Subcutaneous abdominal adipose tissue (tissue), 5 donors: ENCODE results near the gene XAF1.
"Not testable (repeated sequence)": the region's sequence is repeated elsewhere in the genome, so short reads cannot be mapped to it uniquely, and the experiment has no call there.

Source experiments
- H3K27ac ChIP-seq: one replicate; pipeline ENCODE4 v1.7.0; 2013; ENCODE audit warnings: low read depth, mild to moderate bottlenecking, inconsistent platforms, low read length, moderate library complexity
- H3K27me3 ChIP-seq, 5 donors: one replicate each; pipeline ENCODE4 v1.7.0; 2013; ENCODE audit warnings: low read length in 5 of 5, inconsistent platforms in 1 of 5; ENCODE audit not compliant: control insufficient read depth in 5 of 5, insufficient read depth in 4 of 5
- H3K36me3 ChIP-seq, 5 donors: one replicate each; pipeline ENCODE4 v1.7.0; 2013; ENCODE audit warnings: low read length in 5 of 5; ENCODE audit not compliant: control insufficient read depth in 5 of 5, insufficient read depth in 5 of 5
- H3K4me1 ChIP-seq, 5 donors: one replicate each; pipeline ENCODE4 v1.7.0; 2013; ENCODE audit warnings: low read length in 5 of 5, mild to moderate bottlenecking in 3 of 5, moderate library complexity in 1 of 5; ENCODE audit not compliant: control insufficient read depth in 5 of 5, insufficient read depth in 5 of 5
- H3K4me3 ChIP-seq, 5 donors: one replicate each; pipeline ENCODE4 v1.7.0; 2013; ENCODE audit warnings: low read length in 5 of 5, low read depth in 1 of 5
- H3K9ac ChIP-seq, 5 donors: one replicate each; pipeline ENCODE4 v1.7.0; 2013; ENCODE audit warnings: low read length in 5 of 5, mild to moderate bottlenecking in 4 of 5, moderate library complexity in 3 of 5
- H3K9me3 ChIP-seq, 5 donors: one replicate each; pipeline ENCODE4 v1.7.0; 2013; ENCODE audit warnings: low read length in 5 of 5; ENCODE audit not compliant: control insufficient read depth in 5 of 5
- donor health status: healthy.
- donor health status: healthy.
- donor health status: healthy.
- donor health status: healthy.
- donor health status: healthy.

Gene XAF1

DNA sequence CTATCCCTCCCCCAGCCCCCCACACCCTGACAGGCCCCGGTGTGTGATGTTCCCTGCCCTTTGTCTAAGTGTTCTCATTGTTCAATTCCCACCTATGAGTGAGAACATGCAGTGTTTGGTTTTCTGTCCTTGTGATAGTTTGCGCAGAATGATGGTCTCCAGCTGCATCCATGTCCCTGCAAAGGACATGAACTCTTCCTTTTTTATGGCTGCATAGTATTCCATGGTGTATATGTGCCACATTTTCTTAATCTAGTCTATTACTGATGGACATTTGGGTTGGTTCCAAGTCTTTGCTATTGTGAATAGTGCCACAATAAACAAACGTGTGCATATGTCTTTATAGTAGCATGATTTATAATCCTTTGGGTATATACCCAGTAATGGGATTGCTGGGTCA is 60.5 kb downstream of the XAF1 start:
- not testable (repeated sequence) for H3K9me3 ChIP-seq, H3K27ac ChIP-seq, H3K9ac ChIP-seq, H3K27me3 ChIP-seq, H3K36me3 ChIP-seq, H3K4me1 ChIP-seq, H3K4me3 ChIP-seq

GRCh38 chr17:6818938-6819337 is 63.1 kb downstream of the XAF1 start:
- peaks cover 0 to 5% (median 3%) of the 10 kb centered on the region in 5 donors for H3K9me3 ChIP-seq
- no peak overlapping the region for H3K4me3 ChIP-seq
- no peaks in the 10 kb centered on the region for H3K4me1 ChIP-seq
- peaks cover 0 to 7% (median 0%) of the 10 kb centered on the region in 5 donors for H3K27me3 ChIP-seq
- H3K27ac ChIP-seq: no peak overlapping the region
- no peaks in the 10 kb centered on the region for H3K36me3 ChIP-seq
- H3K9ac ChIP-seq: no peak overlapping the region

DNA sequence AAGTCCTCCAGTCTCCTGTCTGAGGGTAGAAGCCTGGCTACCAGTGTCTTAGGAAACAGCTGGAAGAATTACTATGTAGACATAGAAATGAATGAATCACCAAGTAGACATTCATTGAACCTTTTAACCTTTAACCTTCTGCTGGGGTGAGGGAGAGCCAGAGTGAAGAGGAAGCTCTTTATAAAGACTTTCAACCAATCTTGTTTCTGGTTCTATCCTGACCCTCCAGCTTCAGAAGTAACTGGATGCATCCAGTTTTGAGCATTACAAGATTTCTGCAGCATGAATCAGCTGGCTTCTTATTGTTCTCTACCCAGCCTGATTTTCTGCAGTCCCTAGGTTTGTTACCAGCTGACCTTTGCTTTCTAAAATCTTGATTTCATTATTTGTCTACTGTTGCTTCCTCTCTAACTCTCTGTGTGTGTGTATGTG is 67.2 kb downstream of the XAF1 start:
- no peaks in the 10 kb centered on the region for H3K4me1 ChIP-seq
- peaks cover 0 to 5% (median 3%) of the 10 kb centered on the region in 5 donors for H3K9me3 ChIP-seq
- H3K36me3 ChIP-seq: no peaks in the 10 kb centered on the region
- H3K27me3 ChIP-seq: peaks cover 0 to 5% (median 0%) of the 10 kb centered on the region in 5 donors
- H3K4me3 ChIP-seq: no peak overlapping the region
- H3K9ac ChIP-seq: no peak overlapping the region
- H3K27ac ChIP-seq: no peak overlapping the region
